Activated naive CD4-positive, alpha-beta T cell treated with anti-CD3 and anti-CD28 coated beads, Interleukin-2, amount 50 U/mL, for 72 hours (primary cell): ENCODE data around the gene FBXW10B. TPM values are rescaled to one million over a fixed set of nuclear protein-coding genes. Genes with fewer than 3 reads are reported as not detected.
"Not testable (repeated sequence)": the region's sequence is repeated elsewhere in the genome, so short reads cannot be mapped to it uniquely, and the experiment has no call there.

Experiments used
- ATAC-seq, 2 donors: fragments of 150-1000 bp; cut with Tn5 transposase; 2 replicates each; pipeline ENCODE4 v1.10.0; 2021; ENCODE audit warnings: mild to moderate bottlenecking in 2 of 2, moderate library complexity in 2 of 2
- DNase-seq, 2 donors: peaks; one replicate each; pipeline ENCODE4 v3.0.0; 2021 to 2022; ENCODE audit warnings: low spot score in 2 of 2
- H3K27ac Mint-ChIP-seq, 2 donors: one replicate each; pipeline ENCODE4 v1.8.0; 2022; ENCODE audit warnings: mild to moderate bottlenecking in 2 of 2, mixed read lengths in 2 of 2
- H3K36me3 Mint-ChIP-seq, 2 donors: one replicate each; pipeline ENCODE4 v1.8.0; 2022; ENCODE audit warnings: mixed read lengths in 2 of 2
- H3K9me3 Mint-ChIP-seq, 2 donors: one replicate each; pipeline ENCODE4 v1.8.0; 2022; ENCODE audit warnings: mixed read lengths in 2 of 2
- total RNA-seq, 2 donors: library from RNA; stranded (reverse); gene quantifications; one replicate each; pipeline ENCODE4 v1.2.3, GENCODE V29; 2022

Gene FBXW10B
- total RNA-seq, 2 donors from 2014 or later: 0.18 to 0.23 TPM

- not testable (repeated sequence) for DNase-seq, H3K9me3 Mint-ChIP-seq, H3K36me3 Mint-ChIP-seq
- ATAC-seq: peak in 1 of 2 donors; percentile 52
- H3K27ac Mint-ChIP-seq: peak overlapping the region in 1 of 2 donors; percentile 92
These were observed 26.4 kb upstream of the FBXW10B start for GRCh38 chr17:15645942-15646312.

DNA sequence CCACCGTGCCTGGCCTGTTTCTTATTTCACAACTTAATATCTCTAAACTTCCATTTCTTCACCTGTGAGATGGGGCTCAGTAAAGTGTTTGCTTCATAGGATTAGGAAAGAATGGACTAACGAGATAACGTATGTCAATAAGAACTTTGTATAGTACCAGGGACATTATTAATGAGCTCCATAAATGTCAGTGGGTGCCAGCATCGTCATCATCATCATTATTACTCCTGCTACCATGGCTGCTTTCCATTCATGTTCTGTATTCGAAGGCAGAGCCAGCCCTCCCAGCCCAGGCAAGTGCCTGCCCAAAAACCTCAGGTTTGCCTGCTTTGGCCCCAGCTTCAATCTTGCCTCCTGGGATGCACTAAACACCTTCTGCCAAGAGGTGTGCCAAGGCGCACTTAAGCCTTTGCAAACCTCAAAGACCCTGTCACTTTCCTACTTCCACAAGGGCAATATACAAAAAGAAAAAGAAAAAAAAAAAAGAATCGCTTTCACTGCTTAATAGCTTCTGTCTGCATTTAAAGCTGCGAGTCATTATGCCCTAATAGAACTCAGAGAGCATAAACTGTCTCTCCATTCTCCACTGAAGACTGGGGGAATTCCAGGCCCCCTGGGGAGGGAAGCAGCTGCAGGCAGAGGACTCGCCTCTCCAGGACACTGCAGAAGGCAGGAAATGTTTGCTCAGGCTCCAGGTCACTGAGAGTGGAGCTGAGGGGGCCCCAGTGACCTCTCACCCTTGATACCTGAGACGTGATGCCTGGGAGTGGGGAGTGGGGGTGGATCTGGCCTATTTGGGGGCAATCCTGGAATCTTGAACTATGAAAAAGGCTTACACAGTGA lies 25.8 kb upstream of the FBXW10B start:
- H3K36me3 Mint-ChIP-seq, DNase-seq, H3K9me3 Mint-ChIP-seq: not testable (repeated sequence)
- peak in 1 of 2 donors; percentile 28 for ATAC-seq
- peak overlapping the region in 1 of 2 donors; percentile 92 for H3K27ac Mint-ChIP-seq

- not testable (repeated sequence) for H3K27ac Mint-ChIP-seq, H3K36me3 Mint-ChIP-seq, DNase-seq, H3K9me3 Mint-ChIP-seq, ATAC-seq
These were observed 23.2 kb upstream of the FBXW10B start for GRCh38 chr17:15642505-15643251.

GRCh38 chr17:15642014-15642413 lies 22.5 kb upstream of the FBXW10B start:
- DNase-seq, H3K9me3 Mint-ChIP-seq, H3K36me3 Mint-ChIP-seq, H3K27ac Mint-ChIP-seq, ATAC-seq: not testable (repeated sequence)

DNA sequence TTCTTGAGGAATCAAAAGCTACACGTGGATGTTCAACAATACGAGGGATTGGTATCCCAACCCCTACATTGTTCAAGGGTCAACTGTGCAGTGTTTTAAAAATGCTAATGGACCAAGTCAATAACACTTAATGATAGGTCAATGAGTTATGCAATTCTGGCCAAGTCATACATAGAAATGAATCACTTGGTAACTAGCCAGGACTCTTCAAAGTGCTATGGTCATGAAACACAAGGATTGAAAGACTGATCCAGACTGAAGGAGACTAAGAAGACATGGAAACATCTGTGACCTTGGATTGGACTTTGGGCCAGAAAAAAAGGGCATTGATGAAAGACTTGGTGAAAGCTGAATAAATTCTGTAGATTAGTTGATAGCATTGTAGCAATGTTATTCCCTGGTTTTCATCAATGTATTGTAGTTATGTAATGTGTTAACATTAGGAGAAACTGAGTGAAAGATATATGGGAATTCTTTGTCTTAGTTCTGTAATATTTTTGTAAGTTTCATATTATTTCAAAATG lies 11.5 kb upstream of the FBXW10B start:
- H3K27ac Mint-ChIP-seq, DNase-seq, ATAC-seq, H3K36me3 Mint-ChIP-seq, H3K9me3 Mint-ChIP-seq: not testable (repeated sequence)

GRCh38 chr17:15629991-15630390 lies 10.5 kb upstream of the FBXW10B start:
- DNase-seq, ATAC-seq, H3K27ac Mint-ChIP-seq, H3K36me3 Mint-ChIP-seq, H3K9me3 Mint-ChIP-seq: not testable (repeated sequence)

- ATAC-seq, H3K27ac Mint-ChIP-seq, H3K9me3 Mint-ChIP-seq, H3K36me3 Mint-ChIP-seq, DNase-seq: not testable (repeated sequence)
These were observed 4.2 kb upstream of the FBXW10B start for GRCh38 chr17:15623661-15624209.

DNA sequence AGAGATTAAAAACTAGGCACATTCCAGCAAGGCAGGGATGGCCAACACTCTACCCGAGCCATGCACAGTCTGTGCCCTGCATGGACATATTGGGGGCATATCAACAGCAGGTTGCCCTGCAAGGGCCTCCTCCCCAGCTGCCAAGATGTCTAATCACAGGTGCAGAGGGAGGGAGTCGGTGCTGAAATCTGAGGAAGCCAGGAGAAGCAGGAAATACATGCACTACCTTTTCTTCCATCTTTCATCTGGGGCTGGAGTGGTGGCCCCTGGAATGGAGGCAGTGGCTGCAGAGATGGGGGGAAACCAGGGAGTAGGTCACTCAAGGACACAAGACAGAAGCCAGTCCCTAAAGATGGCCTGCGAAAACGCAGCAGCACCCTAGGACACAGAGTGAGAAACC lies 3.8 kb upstream of the FBXW10B start:
- ATAC-seq, H3K9me3 Mint-ChIP-seq, H3K27ac Mint-ChIP-seq: not testable (repeated sequence)

DNA sequence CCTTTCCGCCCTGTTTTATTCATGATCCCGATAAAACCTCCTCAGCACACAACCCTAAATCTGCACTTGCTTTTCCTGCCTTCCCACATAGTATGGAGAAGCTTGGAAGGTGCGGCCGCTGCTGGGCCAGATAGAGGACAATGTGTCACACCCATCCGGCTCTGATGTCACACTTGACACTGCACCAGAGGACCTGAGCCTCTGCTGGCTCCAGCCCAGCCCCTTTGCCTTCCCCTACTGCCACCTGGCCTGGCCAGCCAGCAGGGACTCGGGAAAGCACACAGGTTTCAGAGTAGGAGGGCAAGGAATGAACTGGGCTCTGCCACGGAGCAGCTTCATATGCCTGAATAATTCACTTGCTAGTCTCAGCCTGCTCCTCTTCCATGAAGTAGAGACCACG lies 2.6 kb upstream of the FBXW10B start:
- not testable (repeated sequence) for H3K9me3 Mint-ChIP-seq, H3K36me3 Mint-ChIP-seq, ATAC-seq, H3K27ac Mint-ChIP-seq, DNase-seq

More for the DNA sequence above, 3.8 kb upstream of the FBXW10B start:
- not testable (repeated sequence) for DNase-seq, H3K36me3 Mint-ChIP-seq

GRCh38 chr17:15616828-15617227 lies 2.7 kb downstream of the FBXW10B start:
- ATAC-seq, H3K27ac Mint-ChIP-seq, DNase-seq, H3K9me3 Mint-ChIP-seq, H3K36me3 Mint-ChIP-seq: not testable (repeated sequence)

DNA sequence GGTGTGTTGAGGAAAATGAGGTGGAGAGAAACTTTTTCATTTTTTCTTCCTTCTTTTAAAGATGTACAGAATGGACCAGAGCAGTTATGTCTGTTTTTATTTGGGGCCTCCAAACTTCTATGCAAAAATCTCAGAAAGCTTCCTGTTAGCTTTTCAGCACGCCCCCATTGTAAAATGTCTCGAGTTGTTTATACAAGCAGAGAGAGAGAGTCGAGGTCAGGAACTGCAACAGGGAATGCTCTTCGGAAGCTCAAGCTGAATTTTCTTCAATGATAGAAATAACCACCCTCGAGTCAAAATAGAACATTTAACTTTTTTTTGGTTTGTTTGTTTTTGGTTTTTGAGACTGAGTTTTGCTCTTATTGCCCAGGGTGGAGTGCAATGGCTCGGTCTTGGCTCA lies 3.7 kb downstream of the FBXW10B start:
- H3K27ac Mint-ChIP-seq, H3K36me3 Mint-ChIP-seq, H3K9me3 Mint-ChIP-seq, ATAC-seq, DNase-seq: not testable (repeated sequence)

- not testable (repeated sequence) for DNase-seq, ATAC-seq, H3K9me3 Mint-ChIP-seq, H3K27ac Mint-ChIP-seq, H3K36me3 Mint-ChIP-seq
These were observed 6.4 kb downstream of the FBXW10B start for GRCh38 chr17:15613111-15613510.

DNA sequence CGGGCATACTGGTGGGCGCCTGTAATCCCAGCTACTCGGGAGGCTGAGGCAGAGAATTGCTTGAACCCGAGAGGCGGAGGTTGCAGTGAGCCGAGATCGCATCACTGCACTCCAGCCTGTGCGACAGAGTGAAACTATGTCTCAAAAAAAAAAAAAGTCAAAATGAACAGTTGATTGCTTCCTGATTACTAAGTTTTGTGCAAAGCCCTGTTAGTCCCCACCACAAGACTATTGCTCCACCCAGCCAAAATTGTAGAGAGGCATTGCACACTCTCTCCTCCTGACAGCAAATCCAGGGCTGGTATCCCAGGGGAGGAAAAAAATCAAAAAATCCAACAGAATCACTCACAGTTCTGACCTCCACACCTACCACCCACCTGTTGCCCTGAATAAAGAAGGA lies 26.5 kb downstream of the FBXW10B start:
- DNase-seq, H3K9me3 Mint-ChIP-seq, H3K36me3 Mint-ChIP-seq, H3K27ac Mint-ChIP-seq, ATAC-seq: not testable (repeated sequence)

GRCh38 chr17:15591986-15592385 lies 27.5 kb downstream of the FBXW10B start:
- H3K9me3 Mint-ChIP-seq, DNase-seq, H3K27ac Mint-ChIP-seq, H3K36me3 Mint-ChIP-seq, ATAC-seq: not testable (repeated sequence)

GRCh38 chr17:15590844-15591243 lies 28.7 kb downstream of the FBXW10B start:
- not testable (repeated sequence) for DNase-seq, H3K9me3 Mint-ChIP-seq, ATAC-seq, H3K36me3 Mint-ChIP-seq, H3K27ac Mint-ChIP-seq

DNA sequence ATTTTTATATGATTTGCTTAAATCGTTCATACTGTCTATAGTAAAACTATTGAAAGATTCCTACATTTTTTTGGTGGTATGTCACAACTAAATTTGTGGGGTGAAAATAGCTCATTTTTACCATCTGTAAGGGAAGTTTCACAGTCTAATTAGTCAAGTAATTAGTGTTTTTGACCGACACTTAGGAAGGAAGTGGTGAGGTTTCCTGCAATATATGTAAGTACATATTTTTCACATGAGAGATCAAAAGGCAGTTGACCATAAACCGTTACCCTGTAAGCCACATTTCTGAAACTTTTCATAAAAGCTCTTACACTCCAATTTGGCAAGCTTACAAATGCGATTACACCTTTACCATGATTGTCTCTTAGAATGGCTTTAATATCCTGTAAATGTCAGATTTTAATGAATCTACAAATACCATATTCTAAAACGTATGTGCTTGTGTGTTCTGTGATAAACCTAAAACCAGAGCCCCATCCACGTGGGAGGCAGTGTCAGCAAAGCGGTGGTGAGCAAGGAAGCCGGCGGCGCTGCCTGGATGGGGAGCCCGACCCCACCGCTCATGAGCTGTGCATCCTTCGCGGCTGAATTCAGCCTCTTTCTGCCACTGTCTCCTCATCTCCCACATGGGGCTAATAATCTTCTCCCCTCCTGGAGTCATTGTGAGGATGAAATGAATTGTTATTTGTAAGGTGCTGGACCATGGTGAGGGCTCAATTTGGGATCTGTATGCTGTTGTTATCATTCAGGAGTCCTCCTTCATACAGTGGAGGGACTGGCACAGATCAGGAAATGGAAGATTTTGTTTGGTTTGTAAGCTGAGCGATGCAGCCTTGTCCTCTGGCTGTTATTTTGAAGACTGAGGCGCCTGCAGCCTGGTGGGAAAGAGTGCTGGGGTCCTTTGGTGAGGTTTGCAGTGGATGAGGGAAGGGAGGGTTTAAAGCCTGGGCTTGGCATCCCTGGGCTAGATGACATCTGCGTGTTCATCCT lies 29.7 kb downstream of the FBXW10B start:
- ATAC-seq: peak; percentile 79 to 84
- not testable (repeated sequence) for H3K27ac Mint-ChIP-seq, H3K36me3 Mint-ChIP-seq

More for the DNA sequence above, 29.7 kb downstream of the FBXW10B start:
- DNase-seq: peak in 1 of 2 donors; percentile 14
- not testable (repeated sequence) for H3K9me3 Mint-ChIP-seq
